GM21528 (cell line): Measurements from ENCODE around the gene COPS3.
"Not testable (repeated sequence)": the region's sequence is repeated elsewhere in the genome, so short reads cannot be mapped to it uniquely, and the experiment has no call there.

ENCODE experiments used
- ATAC-seq: cut with Tn5 transposase; IDR thresholded peaks from one replicate; pipeline ENCODE4 v1.9.1; 2021; ENCODE audit warnings: mild to moderate bottlenecking, moderate library complexity; ENCODE audit not compliant: unreplicated experiment, low FRiP score

Gene COPS3

GRCh38 chr17:17303010-17303846 is 22.2 kb upstream of the COPS3 start, which contains the start of gene NT5M:
Gene NT5M (plus strand): TSS chr17:17303373. CDS start chr17:17303551, 178 bp downstream.
- ATAC-seq = peak; percentile 63

GRCh38 chr17:17301659-17302058 is 20.6 kb upstream of the COPS3 start:
- ATAC-seq = not testable (repeated sequence)

- ATAC-seq = no peak
Measured at GRCh38 chr17:17300624-17301568, 19.9 kb upstream of the COPS3 start.

GRCh38 chr17:17298108-17298507 is 17.1 kb upstream of the COPS3 start:
- no peak for ATAC-seq

- ATAC-seq = no peak
Measured at GRCh38 chr17:17297217-17297616, 16.2 kb upstream of the COPS3 start.

GRCh38 chr17:17295141-17295540 is 14.1 kb upstream of the COPS3 start:
- no peak for ATAC-seq

GRCh38 chr17:17289701-17290100 is 8.7 kb upstream of the COPS3 start:
- ATAC-seq = no peak

GRCh38 chr17:17289086-17289485 is 8.0 kb upstream of the COPS3 start:
- ATAC-seq = no peak

GRCh38 chr17:17285951-17286350 is 4.9 kb upstream of the COPS3 start:
- ATAC-seq = no peak

GRCh38 chr17:17279316-17279715 is 1.7 kb downstream of the COPS3 start:
- no peak for ATAC-seq

GRCh38 chr17:17277431-17277830 is 3.6 kb downstream of the COPS3 start:
- ATAC-seq = not testable (repeated sequence)

GRCh38 chr17:17275971-17276370 is 5.1 kb downstream of the COPS3 start:
- ATAC-seq = no peak

- ATAC-seq = no peak
Measured at GRCh38 chr17:17269926-17270773, 10.9 kb downstream of the COPS3 start.

GRCh38 chr17:17264430-17264829 is 16.6 kb downstream of the COPS3 start:
- no peak for ATAC-seq

GRCh38 chr17:17258998-17259397 is 22.0 kb downstream of the COPS3 start:
- ATAC-seq = no peak

GRCh38 chr17:17258011-17258410 is 23.0 kb downstream of the COPS3 start:
- ATAC-seq = no peak

GRCh38 chr17:17256316-17256715 is 24.7 kb downstream of the COPS3 start:
- ATAC-seq = no peak

- not testable (repeated sequence) for ATAC-seq
Measured at GRCh38 chr17:17255689-17256088, 25.4 kb downstream of the COPS3 start.

- no peak for ATAC-seq
Measured at GRCh38 chr17:17254036-17254435, 27.0 kb downstream of the COPS3 start.

- ATAC-seq = no peak
Measured at GRCh38 chr17:17253406-17253805, 27.6 kb downstream of the COPS3 start.
